RWPE2 (cell line): ENCODE results near the gene KCNIP1.
A peak's percentile ranks its signal among the peaks of the same experiment; 100 is the strongest.

Experiments
- ATAC-seq: fragments of 200-7000 bp; cut with Tn5 transposase; 3 replicates; pipeline ENCODE4 v1.9.1; 2021; ENCODE audit warnings: low read depth
- DNase-seq: peaks from one replicate; pipeline ENCODE4 v3.0.0-alpha.2; 2020; ENCODE audit warnings: low spot score
- H3K27ac ChIP-seq: fragments of 450-650 bp; 2 replicates; pipeline ENCODE4 v1.5.1; 2017; ENCODE audit warnings: mild to moderate bottlenecking; ENCODE audit not compliant: poor library complexity, severe bottlenecking
- H3K27me3 ChIP-seq: fragments of 250-450 bp; sonication (Bioruptor Pico); 2 replicates; pipeline ENCODE4 v1.5.1; 2021; ENCODE audit warnings: mild to moderate bottlenecking, moderate library complexity; ENCODE audit not compliant: insufficient read depth, poor library complexity, severe bottlenecking
- H3K36me3 ChIP-seq: fragments of 250-450 bp; sonication (Bioruptor Pico); 2 replicates; pipeline ENCODE4 v1.5.1; 2020; ENCODE audit warnings: low read depth, mild to moderate bottlenecking, moderate library complexity
- H3K4me1 ChIP-seq: fragments of 250-450 bp; sonication (Bioruptor Pico); 2 replicates; pipeline ENCODE4 v1.5.1; 2021; ENCODE audit warnings: mild to moderate bottlenecking, moderate library complexity; ENCODE audit not compliant: insufficient read depth, poor library complexity, severe bottlenecking
- H3K4me3 ChIP-seq: fragments of 250-450 bp; sonication (Bioruptor Pico); 2 replicates; pipeline ENCODE4 v1.5.1; 2021; ENCODE audit warnings: mild to moderate bottlenecking, moderate library complexity; ENCODE audit not compliant: severe bottlenecking
- H3K9me3 ChIP-seq: fragments of 250-450 bp; sonication (Bioruptor Pico); 2 replicates; pipeline ENCODE4 v1.5.1; 2021; ENCODE audit warnings: mild to moderate bottlenecking, moderate library complexity; ENCODE audit not compliant: severe bottlenecking
- TF ChIP-seq, protein P1 (sequence below): fragments of 450-650 bp; IDR thresholded peaks from one replicate; pipeline ENCODE4 v1.5.1; 2017; ENCODE audit warnings: mild to moderate bottlenecking, moderate library complexity; ENCODE audit not compliant: poor library complexity, severe bottlenecking

The KCNIP1 gene

DNA sequence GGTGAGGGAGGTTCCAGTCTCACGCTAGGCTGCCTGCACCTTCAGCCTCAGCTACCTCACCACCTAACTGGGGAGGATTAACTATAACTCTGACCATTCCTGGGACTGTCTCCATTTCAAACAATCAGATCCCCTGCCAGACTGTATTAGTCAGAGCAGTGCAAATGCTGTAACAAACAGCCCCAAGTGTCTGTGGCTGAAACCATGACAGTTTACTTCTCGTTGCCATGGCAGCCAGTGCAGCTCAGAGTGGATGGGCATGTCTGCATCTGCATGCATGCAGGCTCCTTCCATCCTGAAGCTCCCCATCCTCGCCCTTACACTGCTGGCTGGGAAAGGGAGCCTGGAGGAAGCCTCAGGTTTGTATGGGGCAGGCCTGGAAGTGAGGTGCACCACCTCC lies 86.7 kb downstream of the KCNIP1 start:
- no peak overlapping the region for H3K4me3 ChIP-seq
- no peak for ATAC-seq
- H3K36me3 ChIP-seq, result no peaks in the 10 kb centered on the region
- H3K27me3 ChIP-seq, result no peaks in the 10 kb centered on the region
- no peaks in the 10 kb centered on the region for H3K4me1 ChIP-seq
- H3K9me3 ChIP-seq, result no peaks in the 10 kb centered on the region
- TF ChIP-seq, protein P1, sequence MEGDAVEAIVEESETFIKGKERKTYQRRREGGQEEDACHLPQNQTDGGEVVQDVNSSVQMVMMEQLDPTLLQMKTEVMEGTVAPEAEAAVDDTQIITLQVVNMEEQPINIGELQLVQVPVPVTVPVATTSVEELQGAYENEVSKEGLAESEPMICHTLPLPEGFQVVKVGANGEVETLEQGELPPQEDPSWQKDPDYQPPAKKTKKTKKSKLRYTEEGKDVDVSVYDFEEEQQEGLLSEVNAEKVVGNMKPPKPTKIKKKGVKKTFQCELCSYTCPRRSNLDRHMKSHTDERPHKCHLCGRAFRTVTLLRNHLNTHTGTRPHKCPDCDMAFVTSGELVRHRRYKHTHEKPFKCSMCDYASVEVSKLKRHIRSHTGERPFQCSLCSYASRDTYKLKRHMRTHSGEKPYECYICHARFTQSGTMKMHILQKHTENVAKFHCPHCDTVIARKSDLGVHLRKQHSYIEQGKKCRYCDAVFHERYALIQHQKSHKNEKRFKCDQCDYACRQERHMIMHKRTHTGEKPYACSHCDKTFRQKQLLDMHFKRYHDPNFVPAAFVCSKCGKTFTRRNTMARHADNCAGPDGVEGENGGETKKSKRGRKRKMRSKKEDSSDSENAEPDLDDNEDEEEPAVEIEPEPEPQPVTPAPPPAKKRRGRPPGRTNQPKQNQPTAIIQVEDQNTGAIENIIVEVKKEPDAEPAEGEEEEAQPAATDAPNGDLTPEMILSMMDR, result no peak
- DNase-seq, result no peak
- no peak overlapping the region for H3K27ac ChIP-seq

DNA sequence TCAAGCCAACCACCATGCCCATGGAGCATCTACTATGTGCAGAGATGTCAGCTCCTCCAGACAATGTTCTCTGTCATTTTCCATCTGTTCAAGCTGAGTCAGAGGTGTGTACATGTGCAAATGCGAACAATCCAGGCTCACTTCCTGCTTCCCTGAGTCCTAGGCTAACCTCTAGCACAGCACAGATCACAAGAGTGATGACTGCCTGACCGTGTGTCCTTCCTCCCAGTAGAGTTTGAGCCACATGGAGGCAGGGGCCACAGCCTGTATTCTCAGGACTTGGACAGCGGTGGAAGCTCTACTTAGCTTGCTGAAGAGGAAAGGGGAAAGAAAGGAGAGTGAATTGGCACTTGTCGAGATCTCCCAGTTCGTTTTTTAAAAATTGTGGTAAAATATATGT lies 87.2 kb downstream of the KCNIP1 start:
- Histone ChIP-seq H3K36me3 (no peaks in the 10 kb centered on the region), H3K27ac (no peak overlapping the region), H3K27me3 (no peaks in the 10 kb centered on the region), H3K4me1 (no peaks in the 10 kb centered on the region), H3K4me3 (no peak overlapping the region), H3K9me3 (no peaks in the 10 kb centered on the region)
- no peak for DNase-seq
- TF ChIP-seq, protein P1, result no peak
- peak; percentile 76 for ATAC-seq

DNA sequence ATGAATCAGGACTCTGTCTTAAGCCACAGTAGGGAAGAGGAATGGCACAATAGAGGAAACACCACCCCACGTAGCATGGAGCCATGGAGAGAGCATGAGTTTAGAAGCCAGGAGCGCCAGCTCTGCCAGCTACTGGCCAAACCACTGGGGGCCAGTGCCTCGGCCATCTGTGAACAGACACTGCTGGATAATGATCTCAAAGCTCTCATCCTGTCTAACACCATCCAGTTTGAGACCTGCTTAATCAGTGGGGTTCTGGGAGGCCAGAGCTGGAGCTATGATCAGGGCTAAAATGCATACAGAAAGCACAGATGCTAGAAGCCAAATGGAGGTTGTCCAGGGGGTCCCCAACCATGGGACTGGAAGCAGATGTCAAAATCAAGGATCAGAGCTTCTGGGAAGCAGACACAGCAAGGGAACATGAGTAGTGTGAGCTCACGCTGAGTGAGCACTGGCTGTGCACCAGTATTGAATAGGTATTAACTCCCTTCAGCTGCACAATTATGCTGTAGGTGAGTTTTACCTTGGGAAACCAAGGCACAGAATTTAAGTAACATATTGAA lies 92.7 kb downstream of the KCNIP1 start:
- DNase-seq (no peak), ATAC-seq (peak; percentile 2; the same call in 1 of the 3 replicates)
- Histone ChIP-seq H3K9me3 (no peaks in the 10 kb centered on the region), H3K27ac (peak overlapping the region; percentile 18), H3K4me1 (peaks cover 11% of the 10 kb centered on the region), H3K36me3 (no peaks in the 10 kb centered on the region), H3K27me3 (no peaks in the 10 kb centered on the region), H3K4me3 (no peak overlapping the region)
- TF ChIP-seq, protein P1, result no peak

DNA sequence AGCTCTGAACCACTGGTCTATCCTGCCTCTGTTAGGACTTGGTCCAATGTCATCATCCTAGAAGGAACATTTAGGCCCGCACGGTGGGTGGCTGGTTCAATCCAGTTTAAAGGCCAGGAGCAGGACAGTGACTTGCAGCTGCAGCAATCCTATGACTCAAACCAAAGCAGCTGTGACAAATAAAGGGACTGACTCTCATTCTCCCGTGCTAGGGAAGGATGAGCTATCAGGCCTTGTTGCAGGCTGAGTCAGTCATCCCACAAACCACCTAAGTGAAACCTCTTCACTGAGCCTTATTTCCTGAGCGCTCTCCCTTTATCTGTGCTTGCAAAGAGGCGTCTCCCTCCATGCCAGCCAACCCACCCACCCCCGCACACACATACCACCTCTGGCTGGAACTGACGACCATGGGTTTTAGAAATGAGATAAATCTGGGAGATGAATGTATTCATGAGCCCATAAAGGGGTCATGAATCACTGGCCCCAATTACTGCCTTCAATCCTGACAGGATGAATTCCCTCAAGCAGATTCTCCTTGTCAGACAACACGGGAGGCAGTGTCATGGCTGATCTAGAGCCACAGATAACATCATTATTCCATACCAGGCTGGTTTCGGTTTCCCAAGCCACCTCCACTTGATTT lies 93.4 kb downstream of the KCNIP1 start:
- peak; percentile 92 for ATAC-seq
- Histone ChIP-seq H3K36me3 (no peaks in the 10 kb centered on the region), H3K4me3 (no peak overlapping the region), H3K27ac (peak overlapping the region; percentile 18), H3K4me1 (peaks cover 11% of the 10 kb centered on the region), H3K9me3 (no peaks in the 10 kb centered on the region), H3K27me3 (no peaks in the 10 kb centered on the region)
- no peak for DNase-seq
- TF ChIP-seq, protein P1, result no peak

DNA sequence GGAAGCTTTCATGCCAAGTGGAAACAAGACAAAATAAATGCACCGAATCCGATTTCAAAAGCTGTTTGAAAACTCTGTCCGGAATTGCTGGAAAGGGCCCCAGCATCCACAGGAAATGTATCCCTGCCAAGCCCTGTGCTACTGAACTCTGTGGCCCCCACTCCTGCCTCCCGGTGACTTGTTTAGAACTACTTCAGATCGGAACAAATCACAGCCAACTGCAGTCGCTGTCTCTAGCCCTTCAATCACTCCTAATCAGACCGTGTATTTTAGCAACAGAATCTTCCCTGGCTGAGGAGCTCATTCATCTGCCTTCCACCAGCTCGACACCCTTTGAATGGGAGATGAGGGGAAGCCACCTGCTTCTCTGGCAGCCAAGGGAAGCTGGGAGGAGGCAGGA lies 94.1 kb downstream of the KCNIP1 start:
- H3K27me3 ChIP-seq, result no peaks in the 10 kb centered on the region
- no peaks in the 10 kb centered on the region for H3K36me3 ChIP-seq
- TF ChIP-seq, protein P1, result no peak
- peak overlapping the region; percentile 18 for H3K27ac ChIP-seq
- H3K9me3 ChIP-seq, result no peaks in the 10 kb centered on the region
- DNase-seq, result no peak
- no peak overlapping the region for H3K4me3 ChIP-seq
- H3K4me1 ChIP-seq, result peaks cover 11% of the 10 kb centered on the region
- no peak for ATAC-seq
